HG03354 (cell line): ENCODE data around the gene SLC13A3.

Experiments
- ATAC-seq: cut with Tn5 transposase; IDR thresholded peaks from one replicate; pipeline ENCODE4 v1.9.1; 2021; ENCODE audit warnings: mild to moderate bottlenecking; ENCODE audit not compliant: unreplicated experiment, poor library complexity, severe bottlenecking

Gene SLC13A3

GRCh38 chr20:46586724-46587123 lies 64.5 kb downstream of the SLC13A3 start:
- ATAC-seq: no peak

GRCh38 chr20:46584508-46584907 lies 66.8 kb downstream of the SLC13A3 start:
- ATAC-seq: no peak

GRCh38 chr20:46583411-46584214 lies 67.6 kb downstream of the SLC13A3 start:
- no peak for ATAC-seq

- no peak for ATAC-seq
These were observed 68.6 kb downstream of the SLC13A3 start for GRCh38 chr20:46582648-46583047.

- no peak for ATAC-seq
These were observed 69.9 kb downstream of the SLC13A3 start for GRCh38 chr20:46581391-46581790.

GRCh38 chr20:46580613-46581205 lies 70.5 kb downstream of the SLC13A3 start:
- no peak for ATAC-seq

- no peak for ATAC-seq
These were observed 72.5 kb downstream of the SLC13A3 start for GRCh38 chr20:46578745-46579144.

GRCh38 chr20:46576774-46577395 lies 74.4 kb downstream of the SLC13A3 start:
- no peak for ATAC-seq

- ATAC-seq: no peak
These were observed 75.3 kb downstream of the SLC13A3 start for GRCh38 chr20:46575937-46576461.

GRCh38 chr20:46575394-46575793 lies 75.9 kb downstream of the SLC13A3 start:
- ATAC-seq: no peak

- ATAC-seq: no peak
These were observed 77.3 kb downstream of the SLC13A3 start for GRCh38 chr20:46573788-46574584.

GRCh38 chr20:46573234-46573633 lies 78.0 kb downstream of the SLC13A3 start:
- ATAC-seq: no peak

- ATAC-seq: no peak
These were observed 78.5 kb downstream of the SLC13A3 start for GRCh38 chr20:46572790-46573189.

- no peak for ATAC-seq
These were observed 79.1 kb downstream of the SLC13A3 start for GRCh38 chr20:46572153-46572552.

- no peak for ATAC-seq
These were observed 79.8 kb downstream of the SLC13A3 start for GRCh38 chr20:46571418-46571817.

GRCh38 chr20:46570956-46571355 lies 80.3 kb downstream of the SLC13A3 start:
- ATAC-seq: no peak

GRCh38 chr20:46569961-46570360 lies 81.3 kb downstream of the SLC13A3 start:
- ATAC-seq: no peak

- ATAC-seq: no peak
These were observed 82.6 kb downstream of the SLC13A3 start for GRCh38 chr20:46568570-46569129.

GRCh38 chr20:46566125-46566524 lies 85.1 kb downstream of the SLC13A3 start:
- no peak for ATAC-seq
